GM12865 (cell line): ENCODE measurements around the gene ORC2.

ENCODE experiments used
- DNase-seq: peaks from one replicate; pipeline ENCODE4 v3.0.0; 2010; ENCODE audit warnings: low read depth
- H3K4me3 ChIP-seq: 2 replicates; pipeline ENCODE4 v1.5.1; 2011; ENCODE audit warnings: mild to moderate bottlenecking, low read depth, low read length, control low read depth
- CTCF ChIP-seq: IDR thresholded peaks from 2 replicates; pipeline ENCODE4 v1.5.1; 2011; ENCODE audit warnings: low read length, control low read depth, low read depth, inconsistent platforms; ENCODE audit not compliant: insufficient read depth; ENCODE audit errors: missing control alignments

The ORC2 gene

GRCh38 chr2:200878289-200878880 lies 85.1 kb downstream of the ORC2 start:
- no peak for TF ChIP-seq CTCF
- H3K4me3 ChIP-seq, result no peak overlapping the region
- no peak for DNase-seq

- DNase-seq, result no peak
- no peak overlapping the region for H3K4me3 ChIP-seq
- TF ChIP-seq CTCF, result no peak
Measured at GRCh38 chr2:200877443-200877842, 86.0 kb downstream of the ORC2 start.

GRCh38 chr2:200873560-200873959 lies 89.9 kb downstream of the ORC2 start:
- DNase-seq, result no peak
- H3K4me3 ChIP-seq, result no peak overlapping the region
- TF ChIP-seq CTCF, result no peak

GRCh38 chr2:200871151-200871550 lies 92.3 kb downstream of the ORC2 start:
- DNase-seq, result no peak
- H3K4me3 ChIP-seq, result no peak overlapping the region
- no peak for TF ChIP-seq CTCF

GRCh38 chr2:200869014-200869413 lies 94.4 kb downstream of the ORC2 start:
- no peak overlapping the region for H3K4me3 ChIP-seq
- no peak for DNase-seq
- TF ChIP-seq CTCF, result no peak

- peak within 1 kb of the TSS; percentile 69 for H3K4me3 ChIP-seq
- TF ChIP-seq CTCF, result no peak
- DNase-seq, result peak; percentile 96
Measured at GRCh38 chr2:200864176-200865034, 99.1 kb downstream of the ORC2 start, which contains the start of gene CLK1. Gene CLK1, minus strand, starts transcription at chr2:200864658. Its CDS starts 2,796 bp downstream, at chr2:200861862.
